NCI-H526 (cell line): Measurements from ENCODE around the gene ZNF117.
"Not testable (repeated sequence)": the region's sequence is repeated elsewhere in the genome, so short reads cannot be mapped to it uniquely, and the experiment has no call there.

Experiments used
- DNase-seq, 2 experiments: peaks; one replicate each; lab custom pipeline; 2025; lab: John Stamatoyannopoulos, UW

Gene ZNF117

DNA sequence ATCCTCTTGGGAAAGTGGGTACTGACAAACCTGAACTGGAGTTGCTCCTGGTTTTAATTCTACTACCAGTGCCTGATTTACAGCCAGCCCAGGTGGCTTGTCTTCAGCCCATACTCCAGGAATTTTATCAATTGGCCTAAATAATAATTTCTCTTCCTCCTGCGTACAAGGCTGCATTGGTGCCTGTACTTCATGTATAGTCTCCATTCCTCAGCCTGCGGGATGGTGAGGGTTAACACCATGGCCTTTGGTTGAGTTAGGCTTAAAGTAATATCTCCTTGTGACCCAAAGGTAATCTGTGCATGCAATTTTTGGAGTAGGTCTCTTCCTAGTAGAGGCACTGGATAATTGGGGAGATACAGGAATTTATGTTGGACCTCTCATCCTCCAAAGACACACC is 5.5 kb upstream of the ZNF117 start:
- DNase-seq, result no peak

DNA sequence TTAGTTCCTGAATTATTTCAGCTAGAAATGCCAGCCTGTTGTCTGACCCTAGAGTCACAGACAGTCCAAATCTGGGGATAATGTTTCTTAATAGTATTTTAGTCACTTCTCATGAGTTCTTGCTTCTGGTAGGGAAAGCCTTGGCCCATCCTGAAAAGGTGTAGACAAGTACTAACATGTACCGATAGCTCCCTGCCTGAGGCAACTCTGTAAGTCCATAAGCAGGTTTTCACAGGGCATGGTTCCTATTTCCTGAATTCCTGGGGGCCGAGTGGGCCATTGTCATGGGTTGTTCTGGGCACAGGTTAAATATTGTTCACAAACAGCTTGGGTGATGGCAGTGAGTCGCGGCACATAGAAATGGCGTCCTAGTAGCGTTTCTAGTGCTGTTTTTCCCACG is 3.1 kb upstream of the ZNF117 start:
- DNase-seq, result no peak

DNA sequence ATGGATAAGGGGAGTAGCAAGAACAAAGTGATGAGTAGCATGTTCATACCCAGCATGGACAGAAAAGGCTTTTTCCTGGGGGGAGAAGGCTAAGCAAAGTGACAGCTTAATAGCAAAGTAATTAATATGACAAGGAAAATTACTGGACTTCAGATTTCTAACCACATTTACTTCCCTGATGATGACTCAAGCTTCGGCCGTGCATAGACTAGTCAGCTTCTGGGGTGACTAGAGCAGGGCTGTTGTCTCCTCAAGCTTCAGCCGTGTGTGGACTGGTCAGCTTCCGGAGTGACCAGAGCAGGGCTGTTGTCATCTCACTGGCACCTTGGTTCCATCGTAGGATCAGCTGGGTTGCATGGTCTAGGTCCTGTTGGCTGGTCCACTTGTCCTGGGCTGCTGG is 2.1 kb upstream of the ZNF117 start:
- DNase-seq, result no peak

DNA sequence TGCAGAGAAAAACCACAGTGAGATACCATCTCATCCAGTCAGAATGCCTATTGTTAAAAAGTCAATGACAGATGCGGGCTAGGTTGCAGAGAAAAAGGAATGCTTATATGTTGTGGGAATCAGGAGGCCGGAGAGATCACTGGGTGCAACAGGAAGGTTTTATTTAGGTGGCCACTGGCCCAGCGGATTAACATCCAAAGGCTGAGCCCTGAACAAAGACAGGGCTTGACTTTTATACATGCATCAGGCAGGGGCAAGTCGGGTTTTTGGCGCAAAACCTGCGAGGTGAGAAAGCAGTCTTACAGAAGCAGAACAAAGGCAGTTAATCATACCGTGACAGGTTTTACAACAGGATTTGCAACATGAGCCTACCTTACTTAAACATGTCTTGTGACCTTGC is 620 bp downstream of the ZNF117 start:
- no peak for DNase-seq

DNA sequence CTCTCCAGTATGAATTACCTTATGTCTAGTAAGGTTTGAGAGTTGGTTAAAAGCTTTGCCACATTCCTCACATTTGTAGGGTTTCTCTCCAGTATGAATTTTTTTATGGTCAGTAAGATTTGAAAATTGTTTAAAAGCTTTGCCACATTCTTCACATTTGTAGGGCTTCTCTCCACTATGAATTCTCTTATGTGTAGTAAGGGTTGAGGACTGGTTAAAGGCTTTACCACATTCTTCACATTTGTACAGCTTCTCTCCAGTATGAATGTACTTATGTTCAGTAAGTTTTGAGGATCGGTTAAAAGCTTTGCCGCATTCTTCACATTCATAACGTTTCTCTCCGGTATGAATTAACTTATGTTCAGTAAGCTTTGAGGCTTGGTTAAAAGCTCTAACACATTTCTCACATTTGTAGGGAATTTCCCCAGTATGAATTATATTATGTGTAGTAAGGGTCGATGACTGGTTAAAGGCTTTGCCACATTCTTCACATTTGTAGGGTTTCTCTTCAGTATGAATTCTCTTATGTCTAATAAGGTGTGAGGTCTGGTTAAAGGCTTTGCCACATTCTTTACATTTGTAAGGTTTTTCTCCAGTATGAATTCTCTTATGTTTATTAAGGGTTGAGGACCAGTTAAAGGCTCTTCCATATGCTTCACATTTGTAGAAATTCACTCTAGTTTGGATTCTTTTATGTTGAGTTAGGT is 12.2 kb downstream of the ZNF117 start:
- DNase-seq, result no peak

DNA sequence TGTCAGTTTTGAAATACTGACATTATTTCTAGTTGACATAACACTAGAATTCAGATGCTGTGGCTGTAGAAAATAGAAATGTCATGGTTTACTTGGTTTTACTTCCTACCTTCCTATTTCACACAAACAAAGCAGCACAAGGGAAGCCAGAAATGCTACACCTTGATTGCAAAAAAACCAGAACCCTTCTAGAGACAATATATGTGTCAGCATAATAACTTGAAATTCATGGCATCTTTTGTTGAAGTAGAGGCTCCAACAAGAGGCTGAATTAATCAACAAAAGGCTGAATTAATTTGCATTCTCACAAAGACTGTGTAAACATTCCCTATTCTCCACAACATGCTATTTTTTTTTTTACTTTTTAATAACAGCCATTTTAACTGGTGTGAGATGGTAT is 25.2 kb downstream of the ZNF117 start:
- DNase-seq, result no peak

DNA sequence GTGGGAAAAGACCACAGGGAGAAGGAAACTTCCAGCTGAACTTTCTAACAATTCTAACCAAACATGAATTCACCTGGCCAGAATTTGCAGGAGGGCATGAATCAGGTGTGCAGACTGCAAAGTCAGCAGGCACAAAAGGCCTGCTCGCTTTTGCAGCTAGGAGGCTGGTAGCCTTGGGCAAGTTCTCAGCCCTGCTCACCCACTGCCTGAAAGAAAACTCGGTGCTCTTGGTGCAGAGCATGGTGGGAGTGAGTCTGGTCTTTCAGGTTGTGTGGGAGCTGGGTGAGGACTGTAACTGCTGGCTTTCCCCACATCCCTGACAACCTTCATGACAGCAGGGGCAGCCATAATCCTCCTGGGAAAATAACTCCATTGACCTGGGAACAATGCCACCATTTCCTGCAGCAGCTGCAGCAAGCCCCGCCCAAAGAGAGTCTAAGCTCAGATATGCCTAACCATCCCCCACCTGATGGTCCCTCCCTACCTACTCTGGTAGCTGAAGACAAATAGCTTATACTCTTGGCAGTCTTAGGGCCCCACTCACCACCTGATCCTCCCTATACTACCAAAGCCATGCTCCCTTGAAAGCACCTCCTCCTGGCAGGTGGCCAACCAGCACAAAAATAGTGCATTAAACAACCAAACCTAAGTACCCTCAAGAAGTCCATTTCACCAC is 31.6 kb downstream of the ZNF117 start:
- DNase-seq, result no peak

DNA sequence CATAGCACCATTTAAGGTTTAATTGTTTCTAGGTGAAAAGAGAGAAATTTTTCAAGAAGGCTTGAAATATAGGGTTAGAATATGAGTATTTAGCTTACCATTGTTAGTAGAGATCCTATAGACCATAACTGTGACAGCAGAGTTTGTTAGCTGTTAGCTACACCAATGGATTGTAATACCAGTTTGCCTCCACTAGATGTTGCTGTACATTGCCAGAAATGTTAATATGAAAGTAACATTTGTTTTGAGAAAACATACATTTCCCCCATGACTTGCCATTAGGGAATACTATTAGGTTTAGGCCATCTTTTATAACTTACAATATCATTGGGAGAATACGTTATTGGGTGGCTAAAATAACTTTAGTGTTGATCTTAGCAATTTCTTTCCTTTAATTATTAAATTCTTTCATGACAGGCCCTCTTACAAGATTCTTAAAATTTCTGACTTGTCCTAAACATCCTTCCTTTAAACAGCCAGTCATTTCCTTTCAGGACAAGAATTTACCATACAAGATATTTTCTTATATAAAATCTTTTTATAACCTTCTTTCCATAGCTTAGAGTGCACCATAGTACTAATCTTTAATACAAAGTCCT is 39.5 kb downstream of the ZNF117 start:
- DNase-seq, result peak; percentile 28 to 71

DNA sequence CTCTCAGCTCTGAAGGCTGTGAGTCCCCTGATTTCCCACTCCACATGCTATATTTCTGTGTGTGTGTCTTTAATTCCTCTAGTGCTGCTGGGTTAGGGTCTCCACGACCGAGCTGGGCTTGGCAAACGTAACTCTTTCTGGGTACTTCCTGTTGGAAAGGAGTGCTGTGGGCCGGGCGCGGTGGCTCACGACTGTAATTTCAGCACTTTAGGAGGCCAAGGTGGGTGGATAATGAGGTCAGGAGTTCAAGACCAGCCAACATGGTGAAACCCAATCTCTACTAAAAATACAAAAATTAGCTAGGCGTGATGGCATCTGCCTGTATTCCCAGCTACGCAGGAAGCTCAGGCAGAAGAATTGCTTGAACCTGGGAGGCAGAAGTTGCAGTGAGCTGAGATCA is 40.2 kb downstream of the ZNF117 start:
- DNase-seq, result not testable (repeated sequence)

DNA sequence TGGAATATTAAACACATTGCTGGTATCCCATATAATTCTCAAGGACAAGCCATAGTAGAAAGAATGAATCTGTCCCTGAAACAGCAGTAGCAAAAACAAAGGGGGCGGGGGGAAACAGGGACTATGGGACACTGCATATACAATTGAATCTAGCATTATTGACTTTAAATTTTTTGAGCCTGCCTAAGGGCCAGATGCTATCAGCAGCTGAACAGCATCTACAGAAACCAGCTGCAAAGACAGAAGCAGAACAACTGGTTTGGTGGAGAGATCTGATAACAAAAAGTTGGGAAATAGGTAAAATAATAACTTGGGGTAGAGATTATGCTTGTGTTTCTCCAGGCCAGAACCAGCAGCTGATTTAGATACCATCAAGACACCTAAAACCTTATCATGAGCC is 42.1 kb downstream of the ZNF117 start:
- not testable (repeated sequence) for DNase-seq

DNA sequence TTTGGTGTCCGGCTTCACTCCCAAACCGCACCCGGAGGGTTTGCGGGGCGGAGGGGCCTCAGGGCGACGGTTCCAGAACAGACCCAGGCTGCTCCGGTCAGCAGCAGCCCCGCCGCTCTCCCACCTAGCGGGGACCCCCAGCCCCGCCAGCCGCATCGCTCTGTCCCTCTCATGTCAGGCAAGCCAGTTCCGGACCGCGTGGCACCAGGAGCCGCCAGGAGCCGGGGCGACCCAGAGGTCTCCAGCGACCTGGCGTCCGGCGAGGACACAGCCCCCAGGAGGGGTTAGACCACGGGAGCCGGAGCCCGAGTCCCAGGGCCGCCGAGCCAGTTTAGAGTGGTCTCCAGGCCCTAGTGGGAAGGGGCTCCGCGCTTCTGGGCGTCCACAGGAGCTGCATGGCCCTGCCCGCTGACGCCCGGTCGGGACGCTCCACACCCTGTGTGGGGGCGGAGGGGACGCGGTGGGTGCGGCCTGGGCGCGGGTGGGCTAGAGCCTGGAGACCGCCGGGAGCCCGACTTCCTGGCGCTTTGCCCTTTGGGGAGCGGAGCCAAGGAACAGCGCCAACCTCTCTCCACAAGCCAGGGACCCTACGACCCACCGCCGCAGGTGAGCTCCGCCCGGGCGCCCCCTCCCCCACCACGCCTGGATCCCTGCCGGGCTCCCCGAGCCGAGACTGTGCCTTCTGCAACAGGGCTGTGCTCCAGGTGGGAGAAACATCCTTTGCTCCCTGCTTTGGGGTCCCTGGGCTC is 43.4 kb downstream of the ZNF117 start:
- DNase-seq, result peak in 1 of 2 experiments; percentile 59

DNA sequence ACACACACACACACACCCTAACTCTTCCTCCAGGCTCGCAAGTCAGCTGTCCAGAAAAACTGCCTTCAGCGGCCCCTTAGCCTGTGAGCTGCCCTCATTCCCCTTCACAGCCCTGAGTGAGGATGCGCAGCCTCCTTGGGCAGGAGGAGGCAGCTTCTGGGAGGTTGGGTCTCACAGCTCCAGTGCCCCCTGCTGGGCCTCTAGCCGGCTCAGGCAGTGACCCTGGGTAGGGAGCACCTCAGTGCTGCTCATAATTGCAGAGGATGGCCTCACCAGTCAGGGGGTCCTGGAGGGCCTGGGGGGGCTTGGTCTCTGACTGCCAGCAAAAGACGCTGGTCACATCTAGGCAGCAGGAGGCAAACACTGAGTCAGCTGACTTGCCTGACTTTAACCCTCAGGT is 44.1 kb downstream of the ZNF117 start:
- peak in 1 of 2 experiments; percentile 70 for DNase-seq

DNA sequence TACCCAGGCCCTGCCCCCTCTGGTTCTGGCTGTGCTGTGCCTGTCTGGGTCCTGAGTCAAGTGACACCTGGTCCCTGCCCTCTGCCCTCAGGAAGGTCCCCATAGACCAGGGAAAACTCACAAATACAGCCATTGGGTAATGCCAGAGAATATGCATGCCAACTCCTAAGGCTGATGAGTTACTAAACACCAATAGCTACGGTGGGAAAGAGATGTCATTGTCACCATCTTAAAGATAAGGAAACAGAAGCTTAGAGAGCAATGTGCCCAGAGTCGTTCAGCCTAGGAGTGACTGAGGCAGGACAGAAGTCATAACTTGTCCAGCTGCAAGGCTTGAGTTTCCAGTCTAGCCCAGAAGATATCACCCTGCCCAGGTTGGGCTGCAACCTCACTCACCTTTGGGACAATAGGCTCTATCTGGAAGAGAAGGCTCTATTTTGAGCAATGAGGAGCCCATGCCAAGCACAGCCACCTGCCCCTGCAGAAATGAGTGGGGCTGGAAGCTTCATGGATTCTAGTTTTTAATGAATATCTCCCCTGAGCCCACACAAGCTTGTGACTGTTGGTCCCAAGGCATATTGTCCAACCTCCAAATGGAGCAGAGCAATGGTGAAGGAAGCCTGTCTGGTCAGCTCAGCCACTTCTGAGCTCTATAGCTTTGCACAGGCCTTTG is 45.2 kb downstream of the ZNF117 start:
- DNase-seq, result no peak

DNA sequence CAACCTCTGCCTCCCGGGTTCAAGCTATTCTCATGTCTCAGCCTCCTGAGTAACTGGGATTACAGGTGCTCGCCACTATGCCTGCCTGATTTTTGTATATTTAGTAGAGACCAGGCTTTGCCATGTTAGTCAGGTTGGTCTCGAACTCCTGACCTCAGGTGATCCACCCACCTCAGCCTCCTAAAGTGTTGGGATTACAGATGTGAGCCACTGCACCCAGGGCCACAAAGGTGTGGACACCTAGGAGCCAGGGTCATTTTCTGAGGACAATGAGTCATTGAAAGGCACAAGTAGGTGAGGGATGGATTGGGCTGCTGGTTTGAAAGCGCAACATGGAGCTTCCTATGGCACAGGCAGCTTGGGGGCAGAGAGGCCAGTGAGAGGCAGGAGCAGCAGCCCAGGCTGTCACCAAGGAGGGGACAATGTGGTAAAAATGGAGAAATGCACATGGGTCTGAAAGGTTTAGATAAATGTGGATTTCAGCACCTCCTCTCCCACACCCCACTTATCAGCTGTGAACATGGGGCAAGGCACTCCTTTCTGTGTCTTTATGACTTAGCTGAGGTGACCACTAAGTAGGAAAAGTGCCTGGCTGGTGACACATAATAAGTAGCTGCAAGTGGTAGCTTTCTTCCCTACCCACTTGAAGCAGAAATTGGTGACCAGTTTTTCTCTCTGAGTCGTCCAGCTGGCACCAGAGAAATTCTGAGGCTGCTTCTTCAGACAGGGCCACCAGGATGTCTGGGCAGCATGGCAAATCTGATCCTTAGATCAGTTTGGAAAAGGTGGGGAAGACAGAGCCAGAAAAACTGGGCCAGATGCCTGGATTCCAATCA is 46.0 kb downstream of the ZNF117 start:
- not testable (repeated sequence) for DNase-seq

DNA sequence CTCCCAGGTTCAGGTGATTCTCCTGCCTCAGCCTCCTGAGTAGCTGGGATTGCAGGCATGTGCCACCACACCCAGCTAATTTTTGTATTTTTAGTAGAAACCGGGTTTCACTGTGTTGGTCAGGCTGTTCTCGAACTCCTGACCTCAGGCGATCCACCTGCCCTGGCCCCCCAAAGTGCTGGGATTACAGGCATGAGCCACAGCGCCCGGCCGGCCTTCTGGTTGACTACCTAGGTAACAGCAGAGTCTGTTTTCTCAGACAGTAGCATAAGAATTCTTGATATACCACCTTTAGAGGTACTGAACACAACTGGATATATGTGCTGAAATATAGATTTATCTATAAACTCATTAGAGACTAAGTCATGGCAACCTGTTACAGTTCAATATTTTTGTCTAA is 50.8 kb downstream of the ZNF117 start:
- DNase-seq, result not testable (repeated sequence)

DNA sequence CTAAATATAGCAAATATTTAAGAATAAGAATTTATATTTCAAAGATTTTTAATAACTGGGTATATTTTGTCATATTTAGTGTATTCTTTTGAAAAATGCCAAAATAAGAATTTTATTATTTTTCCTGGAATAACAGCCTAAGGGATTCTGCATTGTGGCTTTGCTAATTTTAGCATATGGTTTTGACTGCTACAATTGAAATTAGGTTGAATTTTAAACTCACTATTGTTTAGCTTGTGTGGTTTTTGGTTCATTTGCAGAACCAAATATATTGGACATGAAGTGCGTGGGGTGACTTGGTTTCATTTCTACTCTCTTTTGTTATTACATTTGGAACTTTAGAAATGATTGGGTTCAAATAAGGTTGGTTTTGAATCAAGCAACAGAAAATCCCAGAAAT is 52.3 kb downstream of the ZNF117 start:
- no peak for DNase-seq

DNA sequence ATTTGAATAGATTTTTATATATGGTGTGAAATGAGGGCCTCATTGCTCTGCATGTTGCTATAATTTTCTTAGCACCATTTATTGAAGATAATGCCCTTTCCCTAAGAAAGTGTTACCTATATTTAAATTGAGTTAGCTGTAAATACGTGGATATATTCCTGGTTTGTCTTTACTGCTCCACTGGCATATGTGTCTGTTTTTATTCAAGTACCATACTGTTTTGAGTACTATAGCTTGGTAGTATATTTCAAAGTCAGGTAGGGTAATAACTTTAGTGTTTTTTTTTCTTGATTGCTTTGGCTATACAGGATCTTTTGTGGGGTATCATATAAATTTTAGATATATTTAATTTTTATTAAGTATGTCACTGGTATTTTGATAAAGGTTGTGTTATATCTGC is 56.4 kb downstream of the ZNF117 start:
- DNase-seq, result no peak

DNA sequence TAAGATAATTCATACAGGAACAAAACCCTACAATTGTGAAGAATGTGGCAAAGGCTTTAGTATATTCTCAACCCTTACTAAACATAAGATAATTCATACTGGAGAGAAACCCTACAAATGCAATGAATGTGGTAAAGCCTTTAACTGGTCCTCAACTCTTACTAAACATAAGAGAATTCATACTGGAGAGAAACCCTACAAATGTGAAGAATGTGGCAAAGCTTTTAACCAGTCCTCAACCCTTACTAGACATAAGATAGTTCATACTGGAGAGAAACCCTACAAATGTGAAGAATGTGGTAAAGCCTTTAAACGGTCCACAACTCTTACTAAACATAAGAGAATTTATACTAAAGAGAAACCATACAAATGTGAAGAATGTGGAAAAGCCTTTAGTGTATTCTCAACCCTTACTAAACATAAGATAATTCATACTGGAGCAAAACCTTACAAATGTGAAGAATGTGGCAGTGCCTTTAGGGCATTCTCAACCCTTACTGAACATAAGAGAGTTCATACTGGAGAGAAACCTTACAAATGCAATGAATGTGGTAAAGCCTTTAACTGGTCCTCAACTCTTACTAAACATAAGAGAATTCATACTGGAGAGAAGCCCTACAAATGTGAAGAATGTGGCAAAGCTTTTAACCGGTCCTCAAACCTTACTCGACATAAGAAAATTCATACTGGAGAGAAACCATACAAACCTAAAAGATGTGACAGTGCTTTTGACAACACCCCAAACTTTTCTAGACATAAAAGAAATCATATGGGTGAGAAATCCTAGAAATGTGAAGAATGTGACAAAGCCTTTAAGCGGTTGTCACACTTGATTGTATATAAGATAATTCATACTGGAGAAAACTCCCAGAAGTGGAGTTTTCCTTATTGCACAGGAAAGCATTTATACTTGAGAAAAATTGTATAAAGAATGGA is 62.3 kb downstream of the ZNF117 start:
- not testable (repeated sequence) for DNase-seq
